Activated T-helper 1 cell treated with anti-CD3 and anti-CD28 coated beads, Interleukin-12 subunit alpha, Interleukin-12 subunit beta, Interleukin-2, Interleukin-4 antibody, amounts not matched to agents 30 ng/mL and 10 ng/mL and 1 ng/mL, durations not matched to agents 14 hours and 24 hours and 36 hours (primary cell): Measurements from ENCODE around the gene TIMELESS. TPM values are rescaled to one million over a fixed set of nuclear protein-coding genes. Genes with fewer than 3 reads are reported as not detected.
"Not testable (repeated sequence)": the region's sequence is repeated elsewhere in the genome, so short reads cannot be mapped to it uniquely, and the experiment has no call there.

Experiments used
- DNase-seq: peaks from one replicate; pipeline ENCODE4 v3.0.0; 2021; ENCODE audit warnings: low spot score
- H3K27ac Mint-ChIP-seq: one replicate; pipeline ENCODE4 v1.8.0; 2021; ENCODE audit warnings: mild to moderate bottlenecking, mixed read lengths
- H3K27me3 Mint-ChIP-seq: one replicate; pipeline ENCODE4 v1.8.0; 2022; ENCODE audit warnings: mild to moderate bottlenecking, moderate library complexity, mixed read lengths; ENCODE audit not compliant: insufficient read depth
- H3K36me3 Mint-ChIP-seq: one replicate; pipeline ENCODE4 v1.8.0; 2021; ENCODE audit warnings: low read depth, mixed read lengths
- H3K4me1 Mint-ChIP-seq: one replicate; pipeline ENCODE4 v1.8.0; 2021; ENCODE audit warnings: low read depth, mixed read lengths
- H3K4me3 Mint-ChIP-seq: one replicate; pipeline ENCODE4 v1.8.0; 2021; ENCODE audit warnings: mild to moderate bottlenecking, moderate library complexity, mixed read lengths
- H3K9me3 Mint-ChIP-seq: one replicate; pipeline ENCODE4 v1.8.0; 2021; ENCODE audit warnings: mixed read lengths
- intact Hi-C: fragments of 100-400 bp; cut with micrococcal nuclease; formaldehyde crosslinking; loops from one replicate; pipeline ENCODE4 v1.15.1; 2024
- total RNA-seq: library from RNA; stranded (reverse); gene quantifications from 2 replicates; pipeline ENCODE4 v1.2.3, GENCODE V29; 2022

The TIMELESS gene
- total RNA-seq, 1 donor from 2014 or later, result 45.8 TPM

DNA sequence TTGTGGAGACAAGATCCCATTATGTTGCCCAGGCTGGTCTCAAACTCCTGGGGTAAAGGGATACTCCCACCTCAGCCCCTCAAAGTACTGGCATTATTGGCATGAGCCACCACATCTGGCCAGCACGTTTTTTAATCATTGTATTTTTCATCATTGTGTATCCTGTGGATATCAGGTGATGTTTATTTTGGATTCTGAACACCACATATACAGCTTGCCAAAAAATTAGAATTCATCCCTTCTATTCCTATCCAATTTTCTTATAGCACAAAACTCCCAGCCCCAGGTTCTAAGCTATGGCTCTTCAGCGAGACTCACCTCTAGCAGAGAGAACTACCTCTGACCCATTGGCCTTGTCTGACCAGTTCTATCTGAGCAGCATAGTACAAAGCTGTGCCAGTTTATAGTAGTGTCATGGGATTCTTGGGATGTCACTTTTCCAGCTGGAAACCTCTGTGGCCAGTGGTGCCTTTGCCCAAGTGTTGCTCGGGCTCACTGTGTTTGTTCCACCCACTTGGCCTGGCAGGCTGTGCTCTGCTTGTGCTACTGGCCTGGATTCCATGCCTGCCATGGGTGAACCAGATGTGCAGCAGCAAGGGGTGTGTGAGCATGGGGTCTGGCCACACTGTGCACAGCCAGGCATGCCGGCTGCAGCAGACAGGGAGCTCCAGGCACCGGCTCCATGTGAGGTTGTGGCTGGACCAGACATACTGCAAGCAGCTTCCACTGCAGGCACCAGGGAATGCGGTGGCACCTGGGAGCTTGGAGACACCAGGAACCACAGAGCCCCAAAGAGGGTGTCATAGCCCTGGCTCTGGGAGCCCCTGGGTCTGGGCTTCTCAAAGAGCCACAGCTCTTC lies 37.2 kb downstream of the TIMELESS start:
- H3K27me3 Mint-ChIP-seq, result no peaks in the 10 kb centered on the region
- H3K36me3 Mint-ChIP-seq, result no peaks in the 10 kb centered on the region
- DNase-seq, result no peak
- H3K4me1 Mint-ChIP-seq, result no peaks in the 10 kb centered on the region
- H3K4me3 Mint-ChIP-seq, result no peak overlapping the region
- H3K27ac Mint-ChIP-seq, result no peak overlapping the region
- no peaks in the 10 kb centered on the region for H3K9me3 Mint-ChIP-seq
- intact Hi-C loops, result no loop called here

DNA sequence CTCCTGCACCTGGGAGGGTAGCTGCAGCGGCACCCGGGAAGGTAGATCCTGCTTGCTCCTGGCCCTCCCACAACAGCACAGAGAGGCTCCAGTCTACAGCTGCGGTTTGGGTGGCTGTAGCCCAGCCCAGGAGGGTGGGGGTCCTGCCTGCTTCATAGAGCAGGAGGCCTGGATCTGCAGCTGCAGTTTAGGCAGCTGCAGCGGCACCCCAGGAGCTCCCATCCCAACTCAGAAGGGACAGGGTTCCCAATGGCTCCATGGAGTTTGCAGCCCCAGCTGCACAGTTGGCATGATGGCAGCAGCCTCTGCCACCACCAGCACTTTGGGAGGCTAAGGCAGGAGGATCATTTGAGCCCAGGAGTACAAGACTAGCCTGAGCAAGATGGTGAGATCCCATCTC lies 38.5 kb downstream of the TIMELESS start:
- no peaks in the 10 kb centered on the region for H3K27me3 Mint-ChIP-seq
- no peak overlapping the region for H3K4me3 Mint-ChIP-seq
- intact Hi-C loops, result no loop called here
- no peak for DNase-seq
- no peaks in the 10 kb centered on the region for H3K36me3 Mint-ChIP-seq
- H3K9me3 Mint-ChIP-seq, result no peaks in the 10 kb centered on the region
- no peak overlapping the region for H3K27ac Mint-ChIP-seq
- H3K4me1 Mint-ChIP-seq, result no peaks in the 10 kb centered on the region

DNA sequence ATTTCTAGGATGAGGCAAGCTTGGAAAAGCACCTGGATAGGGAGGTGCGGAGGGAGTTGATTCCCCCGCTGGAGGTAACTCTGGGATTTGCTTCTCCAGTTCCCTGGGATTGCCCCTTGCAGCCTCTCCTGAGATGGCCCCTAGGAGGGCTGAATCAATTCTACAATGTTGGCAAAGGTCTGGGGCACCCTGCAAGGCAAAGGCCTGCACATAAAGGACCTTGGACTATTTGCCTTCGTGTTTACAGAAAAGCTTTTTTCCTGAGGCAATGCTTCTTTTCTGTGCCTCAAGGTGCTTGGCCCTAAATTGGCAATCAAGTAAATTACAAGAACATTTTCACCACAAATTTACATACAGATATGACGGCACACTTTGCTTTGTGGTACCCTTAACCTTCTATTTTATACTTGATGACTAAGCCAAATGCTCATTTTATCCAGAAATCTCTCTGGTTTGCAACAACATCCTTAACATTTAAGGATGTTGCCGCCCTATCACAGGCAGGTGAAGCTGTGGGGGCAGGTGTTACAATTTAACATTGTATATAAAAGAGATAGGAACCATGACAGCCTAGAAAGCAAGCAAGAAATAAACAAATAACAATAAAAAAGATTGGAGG lies 40.3 kb downstream of the TIMELESS start:
- intact Hi-C loops, result no loop called here
- Mint-ChIP-seq H3K27me3 (no peaks in the 10 kb centered on the region), H3K4me1 (no peaks in the 10 kb centered on the region), H3K4me3 (no peak overlapping the region), H3K27ac (no peak overlapping the region), H3K36me3 (no peaks in the 10 kb centered on the region), H3K9me3 (no peaks in the 10 kb centered on the region)
- no peak for DNase-seq

DNA sequence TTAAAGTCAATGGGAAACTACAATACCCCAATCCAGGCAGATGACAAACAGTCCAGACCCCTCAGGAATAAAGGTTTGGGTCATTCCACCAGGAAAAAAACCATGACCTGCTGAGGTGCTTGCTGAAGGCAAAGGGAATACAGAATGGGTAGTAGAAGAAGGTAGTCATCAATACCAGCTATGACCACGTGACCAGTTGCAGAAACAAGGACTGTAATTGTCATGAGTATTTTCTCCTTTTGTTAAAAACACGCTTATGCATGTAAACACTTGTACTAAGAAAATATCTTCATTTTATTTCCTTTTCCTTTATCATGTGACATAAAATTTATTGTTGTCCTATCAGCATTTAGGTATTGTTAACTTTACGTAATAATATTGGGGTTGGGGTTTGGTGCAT lies 45.0 kb downstream of the TIMELESS start:
- intact Hi-C loops, H3K4me1 Mint-ChIP-seq, H3K36me3 Mint-ChIP-seq, H3K27ac Mint-ChIP-seq, DNase-seq, H3K9me3 Mint-ChIP-seq, H3K4me3 Mint-ChIP-seq, H3K27me3 Mint-ChIP-seq: not testable (repeated sequence)

DNA sequence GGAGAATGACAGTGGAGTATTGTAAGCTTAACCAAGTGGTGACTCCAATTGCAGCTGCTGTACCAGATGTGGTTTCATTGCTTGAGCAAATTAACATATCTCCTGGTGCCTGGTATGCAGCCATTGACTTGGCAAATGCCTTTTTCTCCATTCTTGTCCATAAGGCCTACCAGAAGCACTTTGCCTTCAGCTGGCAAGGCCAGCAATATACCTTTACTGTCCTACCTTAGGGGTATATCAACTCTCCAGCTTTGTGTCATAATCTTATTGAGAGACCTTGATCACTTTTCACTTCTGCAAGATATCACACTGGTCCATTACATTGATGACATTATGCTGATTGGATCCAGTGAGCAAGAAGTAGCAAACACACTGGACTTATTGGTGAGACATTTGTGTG lies 47.6 kb downstream of the TIMELESS start:
- peaks cover 13% of the 10 kb centered on the region for H3K9me3 Mint-ChIP-seq
- H3K36me3 Mint-ChIP-seq, H3K4me3 Mint-ChIP-seq, H3K4me1 Mint-ChIP-seq, H3K27ac Mint-ChIP-seq, DNase-seq, intact Hi-C loops, H3K27me3 Mint-ChIP-seq: not testable (repeated sequence)

DNA sequence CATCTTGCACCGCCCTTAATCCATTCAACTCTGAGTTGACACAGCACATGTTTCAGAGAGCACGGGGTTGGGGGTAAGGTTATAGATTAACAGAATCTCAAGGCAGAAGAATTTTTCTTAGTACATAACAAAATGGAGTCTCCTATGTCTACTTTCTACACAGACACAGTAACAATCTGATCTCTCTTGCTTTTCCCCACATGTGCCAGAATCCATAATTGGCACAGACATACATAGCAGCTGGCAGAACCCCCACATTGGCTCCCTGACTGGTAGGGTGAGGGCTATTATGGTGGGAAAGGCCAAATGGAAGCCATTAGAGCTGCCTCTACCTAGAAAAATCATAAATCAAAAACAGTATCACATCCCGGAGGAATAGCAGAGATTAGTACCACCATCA lies 48.1 kb downstream of the TIMELESS start:
- intact Hi-C loops, H3K4me1 Mint-ChIP-seq, H3K27ac Mint-ChIP-seq, H3K27me3 Mint-ChIP-seq, H3K36me3 Mint-ChIP-seq, DNase-seq, H3K4me3 Mint-ChIP-seq: not testable (repeated sequence)
- peaks cover 13% of the 10 kb centered on the region for H3K9me3 Mint-ChIP-seq

DNA sequence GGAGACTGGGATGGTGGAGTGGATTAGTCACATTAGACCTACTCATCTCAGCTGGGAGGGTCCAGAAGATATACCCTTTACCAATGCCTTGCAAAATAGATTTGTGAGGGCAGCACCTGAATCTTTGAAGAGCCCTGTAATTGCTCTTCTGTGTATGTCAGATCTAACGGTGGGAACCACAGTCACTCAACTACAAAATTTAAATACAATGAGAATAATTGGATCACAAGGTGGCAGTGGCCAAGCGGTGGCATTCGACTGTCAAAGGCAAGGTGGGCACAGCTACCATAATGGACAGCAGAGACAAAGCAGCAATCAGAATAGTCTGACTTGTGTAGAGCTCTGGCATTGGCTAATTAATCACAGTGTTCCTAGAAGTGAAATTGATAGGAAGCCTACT lies 49.8 kb downstream of the TIMELESS start:
- H3K4me3 Mint-ChIP-seq, DNase-seq, H3K4me1 Mint-ChIP-seq, H3K27me3 Mint-ChIP-seq, H3K36me3 Mint-ChIP-seq, intact Hi-C loops, H3K27ac Mint-ChIP-seq: not testable (repeated sequence)
- peaks cover 13% of the 10 kb centered on the region for H3K9me3 Mint-ChIP-seq

DNA sequence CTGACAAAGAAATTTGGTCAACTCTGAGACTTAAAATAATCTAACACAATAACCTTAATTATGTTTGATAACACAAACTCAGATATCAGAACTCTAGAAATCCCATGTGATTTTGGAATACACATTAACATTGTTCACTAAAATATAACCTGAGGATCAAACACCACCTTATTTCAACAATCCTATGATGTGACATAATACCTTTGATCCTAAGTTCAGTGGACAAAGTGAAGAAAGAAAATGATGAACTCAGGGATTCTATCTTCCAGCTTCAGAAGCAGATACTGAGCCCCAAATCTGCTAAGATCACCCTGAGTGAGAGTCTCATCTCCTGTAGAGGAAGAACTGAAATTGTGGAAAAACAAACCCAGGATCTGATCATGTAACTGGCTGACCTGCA lies 50.9 kb downstream of the TIMELESS start:
- intact Hi-C loops, result no loop called here
- Mint-ChIP-seq H3K36me3 (no peaks in the 10 kb centered on the region), H3K27ac (no peak overlapping the region)

DNA sequence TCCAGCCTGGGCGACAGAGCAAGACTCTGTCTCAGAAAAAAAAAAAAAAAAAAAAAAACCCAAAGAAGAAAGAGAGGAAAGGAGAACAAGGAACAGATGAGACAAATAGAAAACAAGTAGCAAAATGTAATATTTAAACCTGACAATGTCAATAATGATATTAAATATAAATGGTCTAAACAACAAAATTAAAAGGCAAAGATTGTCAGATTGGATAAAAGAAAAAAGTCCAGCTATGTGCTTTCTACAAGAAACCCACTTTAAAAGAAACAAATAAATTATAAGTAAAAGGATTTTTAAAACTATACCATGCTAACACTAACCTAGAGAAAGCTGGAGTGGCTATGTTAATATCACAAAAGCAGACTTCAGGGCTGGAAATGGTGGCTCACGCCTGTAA lies 56.9 kb downstream of the TIMELESS start:
- Mint-ChIP-seq H3K36me3 (no peaks in the 10 kb centered on the region), H3K27ac (no peak overlapping the region), H3K27me3 (peaks cover 3% of the 10 kb centered on the region), H3K4me1 (no peaks in the 10 kb centered on the region), H3K4me3 (no peak overlapping the region), H3K9me3 (no peaks in the 10 kb centered on the region)
- intact Hi-C loops, result no loop called here
- no peak for DNase-seq

More for the DNA sequence above, 50.9 kb downstream of the TIMELESS start:
- H3K4me1 Mint-ChIP-seq, result no peaks in the 10 kb centered on the region
- no peak overlapping the region for H3K4me3 Mint-ChIP-seq
- H3K9me3 Mint-ChIP-seq, result peaks cover 13% of the 10 kb centered on the region
- peaks cover 3% of the 10 kb centered on the region for H3K27me3 Mint-ChIP-seq
- DNase-seq, result no peak

DNA sequence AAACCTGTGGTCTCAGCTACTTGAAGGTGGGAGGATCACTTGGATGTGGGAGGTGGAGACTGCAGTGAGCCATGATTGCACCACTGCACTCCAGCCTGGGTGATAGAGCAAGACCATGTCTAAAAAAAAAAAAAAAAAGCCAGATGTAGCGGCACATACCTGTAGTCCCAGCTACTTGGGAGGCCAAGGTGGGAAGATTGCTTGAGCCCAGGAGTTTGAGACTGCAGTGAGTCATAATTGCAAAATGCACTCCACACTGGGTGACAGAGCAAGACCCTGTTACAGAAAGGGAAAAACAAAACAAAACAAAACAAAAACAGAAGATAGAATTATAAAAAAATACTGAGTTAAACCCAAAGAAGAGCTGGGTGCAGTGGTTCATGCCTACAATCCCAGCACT lies 57.5 kb downstream of the TIMELESS start:
- no peaks in the 10 kb centered on the region for H3K4me1 Mint-ChIP-seq
- H3K36me3 Mint-ChIP-seq, result no peaks in the 10 kb centered on the region
- no peak overlapping the region for H3K27ac Mint-ChIP-seq
- no peaks in the 10 kb centered on the region for H3K9me3 Mint-ChIP-seq
- DNase-seq, result no peak
- intact Hi-C loops, result no loop called here
- H3K4me3 Mint-ChIP-seq, result no peak overlapping the region
- H3K27me3 Mint-ChIP-seq, result peaks cover 3% of the 10 kb centered on the region

DNA sequence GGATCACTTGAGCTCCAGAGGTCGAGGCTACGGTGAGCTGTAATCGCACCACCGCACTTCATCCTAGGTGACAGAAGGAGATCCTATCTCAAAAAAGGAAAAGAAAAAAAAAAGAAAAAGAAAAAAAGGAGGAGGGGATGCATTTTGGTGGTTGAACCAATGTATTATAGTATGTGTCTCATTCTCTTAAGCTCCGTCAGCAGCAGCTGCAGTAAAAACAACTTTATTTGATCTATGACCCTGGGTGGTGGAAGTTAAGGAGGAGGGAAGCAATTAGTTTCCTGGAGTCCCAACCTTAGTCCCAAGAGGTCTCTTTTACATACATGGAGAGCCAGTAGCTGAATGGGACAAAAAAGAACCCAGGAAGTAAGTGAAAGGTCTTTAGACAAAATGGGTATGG lies 59.8 kb downstream of the TIMELESS start:
- H3K27me3 Mint-ChIP-seq, result peaks cover 4% of the 10 kb centered on the region
- no peak for DNase-seq
- no peaks in the 10 kb centered on the region for H3K36me3 Mint-ChIP-seq
- H3K27ac Mint-ChIP-seq, result no peak overlapping the region
- no peaks in the 10 kb centered on the region for H3K4me1 Mint-ChIP-seq
- H3K4me3 Mint-ChIP-seq, result no peak overlapping the region
- H3K9me3 Mint-ChIP-seq, result no peaks in the 10 kb centered on the region
- intact Hi-C loops, result no loop called here

DNA sequence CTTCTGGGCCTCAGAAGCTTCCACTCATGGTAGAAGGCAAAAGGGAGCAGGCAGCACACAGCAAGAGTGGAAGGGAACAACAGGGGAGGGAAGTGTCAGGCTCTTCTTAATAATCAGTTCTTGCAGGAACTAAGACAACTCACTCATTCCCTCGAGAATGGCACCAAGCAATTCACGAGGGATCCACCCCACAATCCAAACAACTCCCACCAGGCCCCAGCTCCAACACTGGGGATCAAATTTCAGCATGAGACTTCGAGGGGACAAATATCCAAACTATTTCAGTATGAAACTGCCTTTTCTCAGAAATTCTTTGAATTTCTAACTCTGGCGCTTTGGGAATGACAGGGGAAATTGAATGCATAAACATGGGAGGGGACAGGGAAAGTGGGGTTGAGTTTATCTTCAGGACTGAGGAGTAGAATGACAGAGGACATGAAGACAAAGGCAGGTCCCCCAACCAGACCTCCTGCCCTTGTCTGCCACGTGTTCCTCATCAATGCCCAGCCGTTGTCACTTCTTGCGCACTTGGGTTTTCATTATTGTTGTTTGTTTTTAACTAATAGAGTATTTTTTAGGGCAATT lies 62.0 kb downstream of the TIMELESS start:
- intact Hi-C loops, result no loop called here
- Mint-ChIP-seq H3K27ac (no peak overlapping the region), H3K27me3 (peaks cover 2% of the 10 kb centered on the region), H3K9me3 (no peaks in the 10 kb centered on the region), H3K4me1 (no peaks in the 10 kb centered on the region), H3K4me3 (no peak overlapping the region), H3K36me3 (no peaks in the 10 kb centered on the region)
- DNase-seq, result no peak

DNA sequence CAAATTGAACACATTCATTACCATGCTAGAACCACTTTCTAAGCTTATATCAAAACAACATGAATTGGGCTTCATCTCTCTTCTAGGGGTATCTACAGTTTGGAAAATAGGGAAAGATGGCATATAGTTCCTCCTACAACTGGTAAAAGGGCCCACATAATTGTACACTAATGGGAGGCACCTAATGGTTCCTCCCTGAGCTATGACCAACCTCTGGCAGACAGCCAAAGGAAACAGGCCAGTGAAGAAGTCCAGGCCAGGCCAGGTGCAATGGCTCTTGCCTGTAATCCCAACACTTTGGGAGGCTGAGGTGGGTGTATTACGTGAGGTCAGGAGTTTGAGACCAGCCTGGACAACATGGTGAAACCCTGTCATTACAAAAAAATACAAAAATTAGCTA lies 63.4 kb downstream of the TIMELESS start:
- Mint-ChIP-seq H3K9me3 (no peaks in the 10 kb centered on the region), H3K4me3 (no peak overlapping the region), H3K4me1 (no peaks in the 10 kb centered on the region), H3K36me3 (no peaks in the 10 kb centered on the region), H3K27me3 (peaks cover 5% of the 10 kb centered on the region), H3K27ac (no peak overlapping the region)
- intact Hi-C loops, result no loop called here
- DNase-seq, result no peak
